Measurements from ENCODE around the gene FOSL2. TPM values are rescaled to one million over a fixed set of nuclear protein-coding genes. Genes with fewer than 3 reads are reported as not detected.

FOSL2 gene
- total RNA-seq, 1 donor from 2014 or later, result 1.3 TPM

GRCh38 chr2:28356095-28356911 lies 36.4 kb upstream of the FOSL2 start:
- Mint-ChIP-seq H3K4me1 (peaks cover 36% of the 10 kb centered on the region), H3K27me3 (ENCODE audit: insufficient read depth, low read depth) (peaks cover 8% of the 10 kb centered on the region), H3K36me3 (no peaks in the 10 kb centered on the region), H3K4me3 (no peak overlapping the region), H3K9me3 (no peaks in the 10 kb centered on the region), H3K27ac (peak overlapping the region; percentile 91)
- H4K20me1 ChIP-seq (ENCODE audit: low read depth), result no peaks in the 10 kb centered on the region
- H3K27me3 ChIP-seq, result no peaks in the 10 kb centered on the region
- H3K4me1 ChIP-seq, result peaks cover 4% of the 10 kb centered on the region
- no peak overlapping the region for H3K9ac ChIP-seq
- TF ChIP-seq CTCF (IDR thresholded peaks at IDR 0.05), result no peak
- TF ChIP-seq EZH2phosphoT487 (IDR thresholded peaks at IDR 0.05), result no peak
- TF ChIP-seq EZH2 (IDR thresholded peaks at IDR 0.05), result no peak
- no peak overlapping the region for H3K4me3 ChIP-seq
- DNase-seq (ENCODE audit: low spot score), result peak; percentile 40
- H3K9me3 ChIP-seq (ENCODE audit: low read depth), result no peaks in the 10 kb centered on the region
- no peaks in the 10 kb centered on the region for H3K36me3 ChIP-seq
- H3K27ac ChIP-seq, result no peak overlapping the region
- H2AFZ ChIP-seq (replicated peaks), result no peak overlapping the region
- H3K4me2 ChIP-seq, result no peak overlapping the region
- no peaks in the 10 kb centered on the region for H3K79me2 ChIP-seq (ENCODE audit: low read depth)
- H3F3A ChIP-seq (ENCODE audit: low read depth), result no peaks in the 10 kb centered on the region

- no peak overlapping the region for H3K4me3 Mint-ChIP-seq
- TF ChIP-seq EZH2phosphoT487 (IDR thresholded peaks at IDR 0.05), result no peak
- no peak overlapping the region for H2AFZ ChIP-seq (replicated peaks)
Measured at GRCh38 chr2:28357055-28357454, 35.6 kb upstream of the FOSL2 start.

GRCh38 chr2:28357948-28358667 lies 34.5 kb upstream of the FOSL2 start:
- no peak overlapping the region for H2AFZ ChIP-seq (replicated peaks)
- no peak overlapping the region for H3K27ac ChIP-seq
- H3K79me2 ChIP-seq (ENCODE audit: low read depth), result no peaks in the 10 kb centered on the region
- H3K36me3 ChIP-seq, result no peaks in the 10 kb centered on the region
- H3K9me3 ChIP-seq (ENCODE audit: low read depth), result no peaks in the 10 kb centered on the region
- Mint-ChIP-seq H3K9me3 (no peaks in the 10 kb centered on the region), H3K36me3 (no peaks in the 10 kb centered on the region), H3K4me1 (peaks cover 50% of the 10 kb centered on the region), H3K4me3 (peak overlapping the region; percentile 48), H3K27me3 (ENCODE audit: insufficient read depth, low read depth) (peaks cover 10% of the 10 kb centered on the region), H3K27ac (peak overlapping the region; percentile 66)
- H3K27me3 ChIP-seq, result no peaks in the 10 kb centered on the region
- H3F3A ChIP-seq (ENCODE audit: low read depth), result no peaks in the 10 kb centered on the region
- TF ChIP-seq CTCF (IDR thresholded peaks at IDR 0.05), result no peak
- no peak for TF ChIP-seq EZH2 (IDR thresholded peaks at IDR 0.05)
- no peak for TF ChIP-seq EZH2phosphoT487 (IDR thresholded peaks at IDR 0.05)
- H3K9ac ChIP-seq, result no peak overlapping the region
- no peak for DNase-seq (ENCODE audit: low spot score)
- H3K4me3 ChIP-seq, result no peak overlapping the region
- H3K4me1 ChIP-seq, result peaks cover 4% of the 10 kb centered on the region
- H4K20me1 ChIP-seq (ENCODE audit: low read depth), result no peaks in the 10 kb centered on the region
- H3K4me2 ChIP-seq, result no peak overlapping the region

More at GRCh38 chr2:28357055-28357454, 35.6 kb upstream of the FOSL2 start:
- H3K4me3 ChIP-seq, result no peak overlapping the region
- Mint-ChIP-seq H3K27me3 (ENCODE audit: insufficient read depth, low read depth) (peaks cover 9% of the 10 kb centered on the region), H3K36me3 (no peaks in the 10 kb centered on the region), H3K4me1 (peaks cover 43% of the 10 kb centered on the region), H3K9me3 (no peaks in the 10 kb centered on the region), H3K27ac (no peak overlapping the region)
- no peaks in the 10 kb centered on the region for H3K27me3 ChIP-seq
- H4K20me1 ChIP-seq (ENCODE audit: low read depth), result no peaks in the 10 kb centered on the region
- no peaks in the 10 kb centered on the region for H3F3A ChIP-seq (ENCODE audit: low read depth)
- no peaks in the 10 kb centered on the region for H3K9me3 ChIP-seq (ENCODE audit: low read depth)
- DNase-seq (ENCODE audit: low spot score), result no peak
- no peak overlapping the region for H3K9ac ChIP-seq
- H3K4me2 ChIP-seq, result no peak overlapping the region
- peaks cover 4% of the 10 kb centered on the region for H3K4me1 ChIP-seq
- H3K27ac ChIP-seq, result no peak overlapping the region
- H3K36me3 ChIP-seq, result no peaks in the 10 kb centered on the region
- H3K79me2 ChIP-seq (ENCODE audit: low read depth), result no peaks in the 10 kb centered on the region
